Natural killer cell (primary cell): ENCODE measurements around the gene RAB31. TPM values are rescaled to one million over a fixed set of nuclear protein-coding genes. Genes with fewer than 3 reads are reported as not detected.

Experiments used
- ATAC-seq, 3 donors: fragments of 150-1000 bp in 2 of 3; fragments of 200-7000 bp in 1 of 3; cut with Tn5 transposase; 1 replicate in 1 of 3; 2 replicates in 2 of 3; pipeline ENCODE4 v1.10.0; 2021; ENCODE audit warnings: mild to moderate bottlenecking in 2 of 3, moderate library complexity in 2 of 3
- DNase-seq, 2 donors: peaks; one replicate each; pipeline versions ENCODE4 v3.0.0 to v3.0.0-alpha.2; 2013 to 2021; ENCODE audit warnings: mixed read lengths in 1 of 2
- H3K27ac ChIP-seq: one replicate; pipeline ENCODE4 v1.5.1; 2013; ENCODE audit warnings: mild to moderate bottlenecking, low read length
- H3K27me3 ChIP-seq: one replicate; pipeline ENCODE4 v1.6.1; 2013; ENCODE audit warnings: low read length; ENCODE audit not compliant: control insufficient read depth, insufficient read depth
- H3K36me3 ChIP-seq: one replicate; pipeline ENCODE4 v1.6.1; 2013; ENCODE audit warnings: low read length; ENCODE audit not compliant: control insufficient read depth, insufficient read depth
- H3K4me1 ChIP-seq: one replicate; pipeline ENCODE4 v1.6.1; 2013; ENCODE audit warnings: low read length; ENCODE audit not compliant: control insufficient read depth, insufficient read depth
- H3K4me3 ChIP-seq: one replicate; pipeline ENCODE4 v1.5.1; 2013; ENCODE audit warnings: low read length
- H3K9me3 ChIP-seq: one replicate; pipeline ENCODE4 v1.6.1; 2013; ENCODE audit warnings: low read length; ENCODE audit not compliant: control insufficient read depth, insufficient read depth
- H3K27ac Mint-ChIP-seq, 2 donors: one replicate each; pipeline ENCODE4 v1.8.0; 2022; ENCODE audit warnings: mild to moderate bottlenecking in 2 of 2, mixed read lengths in 2 of 2, moderate library complexity in 1 of 2
- H3K27me3 Mint-ChIP-seq, 2 donors: one replicate each; pipeline ENCODE4 v1.8.0; 2022; ENCODE audit warnings: low read depth in 2 of 2, mixed read lengths in 2 of 2
- H3K36me3 Mint-ChIP-seq: one replicate; pipeline ENCODE4 v1.8.0; 2022; ENCODE audit warnings: mixed read lengths
- H3K4me1 Mint-ChIP-seq, 2 donors: one replicate each; pipeline ENCODE4 v1.8.0; 2022; ENCODE audit warnings: mixed read lengths in 2 of 2
- H3K4me3 Mint-ChIP-seq: one replicate; pipeline ENCODE4 v1.8.0; 2022; ENCODE audit warnings: mild to moderate bottlenecking, moderate library complexity, mixed read lengths
- H3K9me3 Mint-ChIP-seq, 2 donors: one replicate each; pipeline ENCODE4 v1.8.0; 2022; ENCODE audit warnings: mixed read lengths in 2 of 2
- CTCF ChIP-seq: fragments of 200-600 bp; IDR thresholded peaks from one replicate; pipeline ENCODE4 v1.8.0; 2022; ENCODE audit warnings: antibody characterized with exemption
- WGBS: methylation state at CpG from one replicate; pipeline ENCODE4 v1.1.7; 2013; ENCODE audit warnings: missing lambda C conversion rate; ENCODE audit not compliant: insufficient coverage; 5-methylcytosine and 5-hydroxymethylcytosine counted together
- intact Hi-C: fragments of 100-400 bp; cut with micrococcal nuclease; formaldehyde crosslinking; loops from one replicate; pipeline ENCODE4 v1.14.2; 2022
- total RNA-seq, 4 donors: library from RNA; stranded (reverse); fragments of 120-200 nt in 1 of 4; gene quantifications; one replicate each; pipeline versions ENCODE4 v1.2.3 to v1.2.4, GENCODE V29; 2013 to 2022

Gene RAB31
- total RNA-seq, 3 donors from 2014 or later (not counting 1 experiment from before 2014, with no cell fraction given) = 5.3 to 26.1 (median 9.9) TPM

GRCh38 chr18:9860682-9861081 lies 152.6 kb downstream of the RAB31 start:
- intact Hi-C loops = no loop called here
- no peak for TF ChIP-seq CTCF
- ATAC-seq (no peak), DNase-seq (no peak)
- Histone ChIP-seq H3K27me3 (no peaks in the 10 kb centered on the region), H3K36me3 (no peaks in the 10 kb centered on the region), H3K27ac (no peak overlapping the region), H3K4me3 (no peak overlapping the region), H3K9me3 (peaks cover 6% of the 10 kb centered on the region), H3K4me1 (no peaks in the 10 kb centered on the region)
- 62% methylated on average over 3 of the region's 4 CpGs for WGBS
- Mint-ChIP-seq H3K36me3 (peaks cover 5% of the 10 kb centered on the region), H3K4me3 (no peak overlapping the region), H3K4me1 (no peaks in the 10 kb centered on the region), H3K27me3 (peaks cover 0 to 7% of the 10 kb centered on the region in 2 donors), H3K27ac (no peak overlapping the region), H3K9me3 (peaks cover 0 to 4% of the 10 kb centered on the region in 2 donors)

DNA sequence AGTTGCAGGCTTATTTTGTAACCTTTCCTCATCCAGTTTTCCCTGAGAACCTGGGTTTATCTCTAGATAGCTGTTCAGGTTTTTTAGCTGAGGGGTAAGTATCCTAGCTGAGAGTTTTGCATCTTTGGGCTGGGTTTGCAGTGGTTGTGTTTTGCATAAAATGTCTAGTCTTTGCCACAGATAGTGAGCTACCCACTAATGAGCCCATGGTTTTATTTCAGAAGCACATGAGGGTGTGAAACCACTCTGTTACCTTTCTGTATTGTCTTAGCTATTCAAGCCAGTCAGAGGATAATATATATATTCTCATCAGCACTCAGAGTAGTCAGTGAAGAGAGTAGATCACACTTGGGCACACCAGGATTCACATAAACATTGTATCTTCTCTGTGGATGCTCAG lies 153.1 kb downstream of the RAB31 start:
- DNase-seq (no peak), ATAC-seq (peak in 1 of 3 donors; percentile 63)
- H3K27ac Mint-ChIP-seq = no peak overlapping the region
- H3K4me3 Mint-ChIP-seq = no peak overlapping the region
- peaks cover 10% of the 10 kb centered on the region for H3K36me3 Mint-ChIP-seq
- no peak for TF ChIP-seq CTCF
- Histone ChIP-seq H3K4me3 (no peak overlapping the region), H3K4me1 (no peaks in the 10 kb centered on the region), H3K9me3 (peaks cover 9% of the 10 kb centered on the region), H3K36me3 (no peaks in the 10 kb centered on the region), H3K27ac (no peak overlapping the region), H3K27me3 (no peaks in the 10 kb centered on the region)
- peaks cover 0 to 9% of the 10 kb centered on the region in 2 donors for H3K27me3 Mint-ChIP-seq
- intact Hi-C loops = no loop called here
- H3K9me3 Mint-ChIP-seq = peaks cover 3 to 7% of the 10 kb centered on the region in 2 donors
- no peaks in the 10 kb centered on the region for H3K4me1 Mint-ChIP-seq

- DNase-seq (no peak), ATAC-seq (no peak)
- Histone ChIP-seq H3K27ac (no peak overlapping the region), H3K27me3 (no peaks in the 10 kb centered on the region), H3K36me3 (no peaks in the 10 kb centered on the region), H3K4me1 (no peaks in the 10 kb centered on the region), H3K9me3 (peaks cover 15% of the 10 kb centered on the region), H3K4me3 (no peak overlapping the region)
- intact Hi-C loops = no loop called here
- no peak for TF ChIP-seq CTCF
- Mint-ChIP-seq H3K4me3 (no peak overlapping the region), H3K36me3 (peaks cover 11% of the 10 kb centered on the region), H3K9me3 (peaks cover 4 to 9% of the 10 kb centered on the region in 2 donors), H3K27me3 (peaks cover 0 to 9% of the 10 kb centered on the region in 2 donors), H3K4me1 (no peaks in the 10 kb centered on the region), H3K27ac (no peak overlapping the region)
- WGBS = 92% methylated on average over 4 of the region's 4 CpGs
Measured at GRCh38 chr18:9861933-9862332, 153.8 kb downstream of the RAB31 start.

GRCh38 chr18:9862686-9863085 lies 154.6 kb downstream of the RAB31 start:
- H3K27me3 Mint-ChIP-seq = peaks cover 0 to 9% of the 10 kb centered on the region in 2 donors
- 63% methylated on average over 3 of the region's 3 CpGs for WGBS
- H3K9me3 Mint-ChIP-seq = peaks cover 4 to 9% of the 10 kb centered on the region in 2 donors
- peaks cover 11% of the 10 kb centered on the region for H3K36me3 Mint-ChIP-seq
- no peak overlapping the region for H3K4me3 Mint-ChIP-seq
- H3K4me1 ChIP-seq = no peaks in the 10 kb centered on the region
- intact Hi-C loops = no loop called here
- H3K4me3 ChIP-seq = no peak overlapping the region
- H3K27ac Mint-ChIP-seq = no peak overlapping the region
- H3K36me3 ChIP-seq = no peaks in the 10 kb centered on the region
- H3K9me3 ChIP-seq = peaks cover 15% of the 10 kb centered on the region
- ATAC-seq (no peak), DNase-seq (no peak)
- H3K27me3 ChIP-seq = no peaks in the 10 kb centered on the region
- TF ChIP-seq CTCF = no peak
- no peak overlapping the region for H3K27ac ChIP-seq
- no peaks in the 10 kb centered on the region for H3K4me1 Mint-ChIP-seq
